ENCODE measurements around the gene LRRC8A. TPM values are rescaled to one million over a fixed set of nuclear protein-coding genes. Genes with fewer than 3 reads are reported as not detected.
"Not testable (repeated sequence)": the region's sequence is repeated elsewhere in the genome, so short reads cannot be mapped to it uniquely, and the experiment has no call there.

The LRRC8A gene
- total RNA-seq, 1 donor = 62.2 TPM

DNA sequence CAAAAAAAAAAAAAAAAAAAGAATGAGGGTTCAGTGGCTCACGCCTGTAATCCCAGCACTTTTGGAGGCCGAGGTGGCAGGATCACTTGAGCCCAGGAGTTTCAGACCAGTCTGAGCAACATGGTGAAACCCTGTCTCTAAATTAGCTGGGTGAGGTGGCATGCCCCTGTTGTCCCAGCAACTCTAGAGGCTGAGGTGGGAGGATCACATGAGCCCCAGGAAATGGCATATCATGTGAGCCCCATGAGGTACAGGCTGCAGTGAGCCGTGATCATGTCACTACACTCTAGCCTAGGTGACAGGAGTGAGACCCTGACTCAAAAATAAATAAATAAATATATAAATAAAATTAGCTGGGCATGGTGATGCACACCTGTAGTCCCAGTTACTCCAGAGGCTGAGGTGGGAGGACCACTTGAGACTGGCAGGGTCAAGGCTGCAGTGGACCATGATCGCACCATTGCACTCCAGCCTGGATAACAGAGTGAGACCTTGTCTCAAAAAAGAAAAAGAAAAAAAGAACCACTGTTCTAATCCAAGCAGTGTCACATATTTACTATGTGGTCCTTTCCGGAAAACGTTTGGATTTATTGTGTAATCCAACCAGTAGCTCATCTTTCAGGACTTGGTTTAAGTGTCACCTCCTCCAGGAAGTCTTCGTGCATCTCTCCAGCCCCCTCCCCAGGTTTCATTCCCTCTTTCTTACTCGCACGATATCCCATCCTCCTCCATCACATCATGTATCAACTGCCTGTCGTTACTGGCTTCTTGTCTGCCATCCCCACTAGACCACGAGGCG, 40.0 kb upstream of the LRRC8A start:
- TF ChIP-seq, protein P1, sequence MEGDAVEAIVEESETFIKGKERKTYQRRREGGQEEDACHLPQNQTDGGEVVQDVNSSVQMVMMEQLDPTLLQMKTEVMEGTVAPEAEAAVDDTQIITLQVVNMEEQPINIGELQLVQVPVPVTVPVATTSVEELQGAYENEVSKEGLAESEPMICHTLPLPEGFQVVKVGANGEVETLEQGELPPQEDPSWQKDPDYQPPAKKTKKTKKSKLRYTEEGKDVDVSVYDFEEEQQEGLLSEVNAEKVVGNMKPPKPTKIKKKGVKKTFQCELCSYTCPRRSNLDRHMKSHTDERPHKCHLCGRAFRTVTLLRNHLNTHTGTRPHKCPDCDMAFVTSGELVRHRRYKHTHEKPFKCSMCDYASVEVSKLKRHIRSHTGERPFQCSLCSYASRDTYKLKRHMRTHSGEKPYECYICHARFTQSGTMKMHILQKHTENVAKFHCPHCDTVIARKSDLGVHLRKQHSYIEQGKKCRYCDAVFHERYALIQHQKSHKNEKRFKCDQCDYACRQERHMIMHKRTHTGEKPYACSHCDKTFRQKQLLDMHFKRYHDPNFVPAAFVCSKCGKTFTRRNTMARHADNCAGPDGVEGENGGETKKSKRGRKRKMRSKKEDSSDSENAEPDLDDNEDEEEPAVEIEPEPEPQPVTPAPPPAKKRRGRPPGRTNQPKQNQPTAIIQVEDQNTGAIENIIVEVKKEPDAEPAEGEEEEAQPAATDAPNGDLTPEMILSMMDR (IDR thresholded peaks at IDR 0.05; ENCODE audit: insufficient read depth, low read depth, low read length) = no peak
- DNase-seq (ENCODE audit: low read depth) = no peak
- no peak overlapping the region for H3K4me3 ChIP-seq (ENCODE audit: low read depth, low read length)

DNA sequence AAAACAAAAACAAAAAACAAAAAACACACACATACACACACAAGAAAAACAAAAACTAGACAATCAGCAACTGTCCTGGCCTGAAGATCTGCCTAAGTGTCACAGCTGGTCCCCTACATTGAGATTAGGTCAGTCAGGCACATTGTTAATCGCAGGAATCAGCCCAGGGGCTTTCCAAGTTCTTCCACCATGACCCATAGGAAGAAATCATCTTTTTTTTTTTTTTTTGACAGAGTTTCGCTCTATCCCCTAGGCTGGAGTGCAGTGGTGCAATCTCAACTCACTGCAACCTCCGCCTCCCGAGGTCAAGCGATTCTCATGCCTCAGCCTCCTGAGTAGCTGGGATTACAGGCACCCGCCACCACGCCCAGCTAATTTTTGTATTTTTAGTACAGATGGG, 38.8 kb upstream of the LRRC8A start:
- not testable (repeated sequence) for H3K4me3 ChIP-seq (ENCODE audit: low read depth, low read length); DNase-seq (ENCODE audit: low read depth)

DNA sequence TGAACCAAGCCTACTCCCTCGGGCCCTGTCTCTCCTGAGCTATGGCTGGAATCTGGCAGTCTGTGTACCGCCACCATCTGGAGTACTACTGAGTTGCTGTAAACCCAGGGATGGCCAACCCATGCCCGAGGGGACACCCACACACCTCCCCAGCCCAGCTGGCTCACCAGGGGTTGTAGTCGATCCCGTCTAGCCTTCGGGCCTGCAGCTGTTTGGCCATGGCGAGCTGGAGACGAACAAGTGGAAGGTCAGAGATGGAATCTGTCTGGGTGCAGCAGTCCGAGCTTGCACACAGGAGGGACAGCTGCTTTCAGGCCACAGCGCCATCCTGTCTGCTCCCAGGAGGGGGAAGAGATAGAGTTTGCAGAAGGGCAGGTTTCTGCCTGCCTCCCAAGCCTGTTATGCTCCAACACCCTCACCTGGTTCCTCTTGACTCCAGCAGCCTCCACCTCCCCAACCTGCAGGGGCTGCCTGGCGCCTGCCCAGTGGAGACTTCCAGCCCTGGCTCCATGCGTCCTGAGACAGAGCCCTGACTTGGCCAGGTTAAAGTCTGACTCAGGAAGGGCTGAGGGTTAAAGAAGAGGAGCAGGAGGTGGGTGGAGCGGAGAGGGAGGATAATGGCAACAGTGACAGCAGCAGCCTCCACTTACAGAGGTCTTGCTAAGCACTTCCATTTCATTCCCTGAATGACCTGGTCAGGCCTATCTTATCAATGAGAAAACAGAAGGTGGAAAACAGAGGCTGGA, 36.6 kb upstream of the LRRC8A start:
- H3K4me3 ChIP-seq (ENCODE audit: low read depth, low read length) = no peak overlapping the region
- TF ChIP-seq, protein P1 (IDR thresholded peaks at IDR 0.05; ENCODE audit: insufficient read depth, low read depth, low read length) = no peak
- DNase-seq (ENCODE audit: low read depth) = no peak

DNA sequence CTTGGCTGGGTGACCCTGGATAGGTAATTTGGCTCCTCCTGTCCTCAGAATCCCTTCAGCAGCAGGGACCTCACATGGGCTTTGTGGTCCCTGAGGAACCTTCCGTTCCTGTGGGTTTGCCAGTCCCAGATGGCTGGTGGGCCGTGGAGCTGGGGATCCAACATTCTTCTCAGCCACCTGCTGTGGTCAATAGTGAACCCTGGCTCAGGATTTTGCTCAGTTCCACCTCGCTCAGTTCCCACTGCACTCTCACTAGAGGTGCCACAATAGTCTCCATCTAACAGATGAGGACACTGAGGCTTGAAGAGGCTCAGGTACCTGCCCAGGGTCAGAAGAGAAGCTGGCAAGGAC, 35.3 kb upstream of the LRRC8A start:
- H3K4me3 ChIP-seq (ENCODE audit: low read depth, low read length) = no peak overlapping the region
- TF ChIP-seq, protein P1 (IDR thresholded peaks at IDR 0.05; ENCODE audit: insufficient read depth, low read depth, low read length) = no peak
- DNase-seq (ENCODE audit: low read depth) = no peak

DNA sequence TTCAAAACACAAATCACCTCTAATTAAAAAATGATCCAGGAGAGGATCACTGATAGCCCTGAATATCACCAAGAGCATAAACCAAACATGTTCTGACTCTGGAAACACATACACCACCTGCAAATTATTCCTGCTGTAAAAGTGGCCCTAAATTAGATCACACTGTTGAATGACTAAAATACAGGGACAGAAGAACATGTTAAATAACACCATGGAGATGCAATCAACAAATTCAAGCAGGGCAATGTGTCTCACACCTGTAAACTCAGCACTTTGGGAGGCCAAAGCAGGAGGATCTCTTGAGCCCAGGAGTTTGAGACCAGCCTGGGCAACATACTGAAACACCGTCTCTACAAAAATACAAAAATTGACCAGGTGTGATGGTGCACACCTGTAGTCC, 34.1 kb upstream of the LRRC8A start:
- TF ChIP-seq, protein P1 (IDR thresholded peaks at IDR 0.05; ENCODE audit: insufficient read depth, low read depth, low read length) = no peak
- no peak for DNase-seq (ENCODE audit: low read depth)
- no peak overlapping the region for H3K4me3 ChIP-seq (ENCODE audit: low read depth, low read length)

DNA sequence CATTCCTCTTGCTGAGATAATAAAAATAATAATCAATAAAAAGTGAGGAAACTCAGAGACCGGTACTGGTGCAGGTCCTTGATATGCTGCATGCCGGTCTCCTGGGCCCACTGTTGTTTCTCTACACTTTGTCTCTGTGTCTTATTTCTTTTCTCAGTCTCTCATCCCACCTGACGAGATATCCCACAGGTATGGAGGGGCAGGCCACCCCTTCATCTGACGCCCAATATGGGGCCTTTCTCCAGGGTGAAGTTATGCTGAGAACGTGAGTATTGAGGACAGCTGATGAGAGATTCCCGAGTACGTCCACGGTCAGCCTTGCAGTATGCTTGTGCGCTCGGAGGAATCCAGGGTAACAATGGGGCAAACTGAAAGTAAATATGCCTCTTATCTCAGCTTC, 30.9 kb upstream of the LRRC8A start:
- H3K4me3 ChIP-seq (ENCODE audit: low read depth, low read length); DNase-seq (ENCODE audit: low read depth): not testable (repeated sequence)

DNA sequence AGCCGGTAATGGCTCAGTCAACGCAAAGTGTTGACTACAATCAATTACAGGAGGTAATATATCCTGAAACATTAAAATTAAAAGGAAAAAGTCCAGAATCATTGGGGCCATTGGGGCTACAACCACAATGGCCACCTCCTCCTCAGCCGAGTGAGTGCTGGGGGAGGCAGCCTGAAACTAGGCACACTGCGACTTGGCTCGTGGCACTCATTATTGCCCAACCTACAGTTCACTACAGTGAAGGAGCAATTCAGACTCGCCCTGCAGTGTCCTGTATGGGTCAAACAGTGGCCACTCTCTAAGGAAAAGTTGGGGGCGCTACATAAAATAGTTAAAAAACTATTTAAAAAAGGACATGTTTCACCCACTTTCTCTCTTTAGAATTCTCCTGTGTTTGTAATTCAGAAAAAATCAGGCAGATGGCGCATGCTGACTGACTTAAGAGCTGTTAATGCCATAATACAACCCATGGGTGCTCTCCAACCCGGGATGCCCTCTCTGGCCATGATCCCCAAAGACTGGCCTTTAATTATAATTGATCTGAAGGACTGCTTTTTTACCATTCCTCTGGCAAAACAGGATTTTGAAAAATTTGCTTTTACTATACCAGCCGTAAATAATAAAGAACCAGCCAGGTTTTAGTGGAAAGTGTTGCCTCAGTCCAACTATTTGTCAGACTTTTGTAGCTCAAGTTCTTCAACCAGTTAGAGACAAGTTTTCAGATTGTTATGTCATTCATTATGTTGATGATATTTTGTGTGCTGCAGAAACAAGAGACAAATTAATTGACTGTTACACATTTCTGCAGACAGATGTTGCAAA, 29.9 kb upstream of the LRRC8A start:
- H3K4me3 ChIP-seq (ENCODE audit: low read depth, low read length) = not testable (repeated sequence)
- TF ChIP-seq, protein P1 (IDR thresholded peaks at IDR 0.05; ENCODE audit: insufficient read depth, low read depth, low read length) = peak; percentile 50
- DNase-seq (ENCODE audit: low read depth) = peak; percentile 56

DNA sequence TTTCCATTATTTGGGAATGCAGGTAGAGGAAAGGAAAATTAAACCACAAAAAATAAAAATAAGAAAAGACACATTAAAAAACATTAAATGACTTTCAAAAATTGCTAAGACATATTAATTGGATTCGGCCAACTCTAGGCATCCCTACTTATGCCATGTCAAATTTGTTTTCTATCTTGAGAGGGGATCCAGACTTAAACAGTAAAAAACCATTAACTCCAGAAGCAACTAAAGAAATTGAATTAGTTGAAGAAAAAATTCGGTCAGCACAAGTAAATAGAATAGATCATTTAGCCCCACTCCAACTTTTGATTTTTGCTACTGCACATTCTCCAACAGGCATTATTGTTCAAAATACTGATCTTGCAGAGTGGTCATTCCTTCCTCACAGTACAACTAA, 29.3 kb upstream of the LRRC8A start:
- not testable (repeated sequence) for H3K4me3 ChIP-seq (ENCODE audit: low read depth, low read length); DNase-seq (ENCODE audit: low read depth)

DNA sequence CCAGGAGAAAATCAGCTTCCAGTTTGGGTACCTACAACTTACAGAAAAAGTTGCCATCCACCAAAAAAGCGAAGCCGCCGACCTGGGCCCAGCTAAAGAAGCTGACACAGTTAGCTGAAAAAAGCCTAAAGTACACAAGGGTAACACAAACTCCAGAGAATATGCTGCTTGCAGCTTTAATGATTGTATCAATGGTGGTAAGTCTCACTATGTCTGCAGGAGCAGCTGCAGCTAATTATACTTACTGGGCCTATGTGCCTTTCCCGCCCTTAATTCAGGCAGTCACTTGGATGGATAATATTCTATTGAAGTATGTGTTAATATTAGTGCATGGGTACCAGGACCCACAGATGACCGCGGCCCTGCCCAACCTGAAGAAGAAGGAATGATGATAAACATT, 27.5 kb upstream of the LRRC8A start:
- DNase-seq (ENCODE audit: low read depth); H3K4me3 ChIP-seq (ENCODE audit: low read depth, low read length): not testable (repeated sequence)

DNA sequence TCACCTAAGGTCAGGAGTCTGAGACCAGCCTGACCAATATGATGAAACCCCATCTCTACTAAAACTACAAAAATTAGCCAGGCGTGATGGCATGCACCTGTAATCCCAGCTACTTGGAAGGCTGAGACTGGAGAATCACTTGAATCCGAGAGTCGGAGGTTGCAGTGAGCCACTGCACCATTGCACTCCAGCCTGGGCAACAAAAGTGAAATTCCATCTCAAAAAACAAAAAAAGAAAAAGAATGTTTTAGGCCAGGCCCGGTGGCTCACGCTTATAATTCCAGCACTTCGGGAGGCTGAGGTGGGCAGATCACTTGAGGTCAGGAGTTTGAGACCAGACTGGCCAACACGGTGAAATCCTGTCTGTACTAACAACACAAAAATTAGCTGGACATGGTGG, 23.5 kb upstream of the LRRC8A start:
- H3K4me3 ChIP-seq (ENCODE audit: low read depth, low read length); DNase-seq (ENCODE audit: low read depth): not testable (repeated sequence)

All from fibroblast of villous mesenchyme (primary cell).